HG03439 (cell line): ENCODE measurements around the gene MMP7.
"Not testable (repeated sequence)": the region's sequence is repeated elsewhere in the genome, so short reads cannot be mapped to it uniquely, and the experiment has no call there.

Source experiments
- ATAC-seq: cut with Tn5 transposase; IDR thresholded peaks from one replicate; pipeline ENCODE4 v1.9.1; 2021; ENCODE audit warnings: mild to moderate bottlenecking, moderate library complexity; ENCODE audit not compliant: unreplicated experiment

The MMP7 gene

GRCh38 chr11:102539567-102539966, 9.0 kb upstream of the MMP7 start:
- ATAC-seq, result no peak

- no peak for ATAC-seq
These were observed 8.4 kb upstream of the MMP7 start for GRCh38 chr11:102538932-102539331.

- ATAC-seq, result no peak
These were observed 3.8 kb upstream of the MMP7 start for GRCh38 chr11:102534261-102534872.

GRCh38 chr11:102528618-102529017, 1.9 kb downstream of the MMP7 start:
- no peak for ATAC-seq

GRCh38 chr11:102527684-102528083, 2.9 kb downstream of the MMP7 start:
- no peak for ATAC-seq

- no peak for ATAC-seq
These were observed 3.5 kb downstream of the MMP7 start for GRCh38 chr11:102527041-102527440.

GRCh38 chr11:102523887-102524286, 6.7 kb downstream of the MMP7 start:
- no peak for ATAC-seq

GRCh38 chr11:102523189-102523570, 7.4 kb downstream of the MMP7 start:
- no peak for ATAC-seq

GRCh38 chr11:102522312-102523188, 8.0 kb downstream of the MMP7 start:
- no peak for ATAC-seq

GRCh38 chr11:102521121-102521520, 9.4 kb downstream of the MMP7 start:
- ATAC-seq, result no peak

GRCh38 chr11:102520514-102520913, 10.0 kb downstream of the MMP7 start:
- no peak for ATAC-seq

- ATAC-seq, result no peak
These were observed 12.1 kb downstream of the MMP7 start for GRCh38 chr11:102518296-102519094.

- ATAC-seq, result no peak
These were observed 12.9 kb downstream of the MMP7 start for GRCh38 chr11:102517670-102518069.

GRCh38 chr11:102516179-102516578, 14.4 kb downstream of the MMP7 start:
- ATAC-seq, result no peak

- ATAC-seq, result no peak
These were observed 16.7 kb downstream of the MMP7 start for GRCh38 chr11:102513869-102514268.

GRCh38 chr11:102510439-102511135, 20.0 kb downstream of the MMP7 start:
- no peak for ATAC-seq

- ATAC-seq, result not testable (repeated sequence)
These were observed 27.7 kb downstream of the MMP7 start for GRCh38 chr11:102502831-102503230.

GRCh38 chr11:102500829-102501228, 29.7 kb downstream of the MMP7 start:
- ATAC-seq, result no peak

GRCh38 chr11:102499931-102500330, 30.6 kb downstream of the MMP7 start:
- ATAC-seq, result no peak

- ATAC-seq, result no peak
These were observed 31.4 kb downstream of the MMP7 start for GRCh38 chr11:102499151-102499550.

- no peak for ATAC-seq
These were observed 33.5 kb downstream of the MMP7 start for GRCh38 chr11:102497061-102497460.
